Epidermal melanocyte (primary cell): ENCODE results near the gene CIDEB.

Source experiments
- DNase-seq: peaks from one replicate; pipeline ENCODE4 v3.0.0; 2011; ENCODE audit warnings: low spot score; ENCODE audit not compliant: insufficient read length

CIDEB gene

GRCh38 chr14:24270537-24271133 lies 37.1 kb downstream of the CIDEB start:
- DNase-seq: no peak

- DNase-seq: no peak
Observed at GRCh38 chr14:24269910-24270536, 37.8 kb downstream of the CIDEB start.

GRCh38 chr14:24269368-24269767 lies 38.4 kb downstream of the CIDEB start:
- no peak for DNase-seq

GRCh38 chr14:24268225-24268624 lies 39.6 kb downstream of the CIDEB start:
- no peak for DNase-seq

GRCh38 chr14:24267516-24267915 lies 40.3 kb downstream of the CIDEB start:
- DNase-seq: no peak

- DNase-seq: no peak
Observed at GRCh38 chr14:24266344-24267244, 41.2 kb downstream of the CIDEB start.

GRCh38 chr14:24264298-24264697 lies 43.5 kb downstream of the CIDEB start:
- DNase-seq: no peak

- DNase-seq: no peak
Observed at GRCh38 chr14:24263848-24264247, 43.9 kb downstream of the CIDEB start.

- DNase-seq: no peak
Observed at GRCh38 chr14:24262821-24263733, 44.7 kb downstream of the CIDEB start, which contains the start of gene TGM1. TGM1 (minus strand) TSS chr14:24263177; CDS start chr14:24262352, 825 bp downstream.

GRCh38 chr14:24261969-24262327 lies 45.8 kb downstream of the CIDEB start:
- no peak for DNase-seq

- DNase-seq: no peak
Observed at GRCh38 chr14:24261256-24261968, 46.4 kb downstream of the CIDEB start.

GRCh38 chr14:24260780-24261157 lies 47.0 kb downstream of the CIDEB start:
- DNase-seq: no peak

- DNase-seq: no peak
Observed at GRCh38 chr14:24260026-24260779, 47.6 kb downstream of the CIDEB start.

GRCh38 chr14:24259282-24260025 lies 48.3 kb downstream of the CIDEB start:
- no peak for DNase-seq

- DNase-seq: no peak
Observed at GRCh38 chr14:24258548-24259265, 49.1 kb downstream of the CIDEB start.

- no peak for DNase-seq
Observed at GRCh38 chr14:24258119-24258518, 49.7 kb downstream of the CIDEB start.

GRCh38 chr14:24256960-24257359 lies 50.8 kb downstream of the CIDEB start:
- DNase-seq: no peak

- no peak for DNase-seq
Observed at GRCh38 chr14:24255931-24256711, 51.7 kb downstream of the CIDEB start.
